GM23338 (cell line): ENCODE results near the gene DHX36. TPM values are rescaled to one million over a fixed set of nuclear protein-coding genes. Genes with fewer than 3 reads are reported as not detected.

Experiments
- ATAC-seq: fragments of 200-7000 bp; cut with Tn5 transposase; 3 replicates; pipeline ENCODE4 v1.9.1; 2020
- DNase-seq: peaks from one replicate; pipeline ENCODE4 v3.0.0-alpha.2; 2015; ENCODE audit warnings: low spot score
- H2AFZ ChIP-seq: fragments of 200-600 bp; sonication (generic); 2 replicates; pipeline ENCODE4 v1.8.0; 2016; ENCODE audit warnings: antibody characterized with exemption, mild to moderate bottlenecking, moderate library complexity
- H3F3A ChIP-seq: fragments of 200-600 bp; sonication (generic); replicated peaks from 2 replicates; pipeline ENCODE4 v1.8.0; 2017; ENCODE audit warnings: antibody characterized with exemption, mixed run types, low read depth
- H3K27ac ChIP-seq: fragments of 200-600 bp; sonication (generic); 2 replicates; pipeline ENCODE4 v1.6.1; 2016; ENCODE audit warnings: low read depth
- H3K27me3 ChIP-seq: fragments of 200-600 bp; sonication (generic); 2 replicates; pipeline ENCODE4 v1.8.0; 2016; ENCODE audit warnings: mild to moderate bottlenecking, mixed run types, moderate library complexity; ENCODE audit not compliant: insufficient read depth
- H3K36me3 ChIP-seq: fragments of 200-600 bp; sonication (generic); 2 replicates; pipeline ENCODE4 v1.8.0; 2016; ENCODE audit warnings: mild to moderate bottlenecking; ENCODE audit not compliant: insufficient read depth
- H3K4me1 ChIP-seq: fragments of 200-600 bp; sonication (generic); 2 replicates; pipeline ENCODE4 v1.8.0; 2016; ENCODE audit warnings: mild to moderate bottlenecking, moderate library complexity; ENCODE audit not compliant: insufficient read depth
- H3K4me2 ChIP-seq: fragments of 200-600 bp; sonication (generic); 2 replicates; pipeline ENCODE4 v1.7.1; 2017; ENCODE audit warnings: mixed run types
- H3K4me3 ChIP-seq: fragments of 200-600 bp; sonication (generic); 2 replicates; pipeline ENCODE4 v1.6.1; 2016; ENCODE audit warnings: mixed run types
- H3K79me2 ChIP-seq: fragments of 200-600 bp; sonication (generic); replicated peaks from 2 replicates; pipeline ENCODE4 v1.8.0; 2017; ENCODE audit warnings: mild to moderate bottlenecking; ENCODE audit not compliant: insufficient read depth
- H3K9me2 ChIP-seq: fragments of 200-600 bp; sonication (generic); 2 replicates; pipeline ENCODE4 v1.8.0; 2017; ENCODE audit not compliant: insufficient read depth
- H4K20me1 ChIP-seq: fragments of 200-600 bp; sonication (generic); replicated peaks from 2 replicates; pipeline ENCODE4 v1.8.0; 2017; ENCODE audit warnings: mild to moderate bottlenecking; ENCODE audit not compliant: insufficient read depth
- H3K27ac Mint-ChIP-seq: 2 replicates; pipeline ENCODE4 v1.8.0; 2020; ENCODE audit warnings: inconsistent platforms, mild to moderate bottlenecking, moderate library complexity, mixed read lengths
- H3K27me3 Mint-ChIP-seq: 3 replicates; pipeline ENCODE4 v1.8.0; 2022; ENCODE audit warnings: low read depth, mild to moderate bottlenecking, moderate library complexity, mixed read lengths, inconsistent platforms; ENCODE audit not compliant: insufficient read depth, poor library complexity
- H3K36me3 Mint-ChIP-seq: 3 replicates; pipeline ENCODE4 v1.8.0; 2021; ENCODE audit warnings: low read depth, mild to moderate bottlenecking, inconsistent platforms, moderate library complexity, mixed read lengths
- H3K4me1 Mint-ChIP-seq: 3 replicates; pipeline ENCODE4 v1.8.0; 2020; ENCODE audit warnings: mild to moderate bottlenecking, inconsistent platforms, mixed read lengths
- H3K4me3 Mint-ChIP-seq: 3 replicates; pipeline ENCODE4 v1.8.0; 2021; ENCODE audit warnings: moderate library complexity, mild to moderate bottlenecking, inconsistent platforms, mixed read lengths
- H3K9me3 Mint-ChIP-seq: 3 replicates; pipeline ENCODE4 v1.8.0; 2020; ENCODE audit warnings: moderate library complexity, mild to moderate bottlenecking, inconsistent platforms, mixed read lengths
- CREB1 ChIP-seq: fragments of 250-450 bp; sonication (Bioruptor Pico); IDR thresholded peaks from 2 replicates; pipeline ENCODE4 v1.5.0; 2020; ENCODE audit warnings: low read depth, mild to moderate bottlenecking, moderate library complexity
- EZH2phosphoT487 ChIP-seq: fragments of 200-600 bp; sonication (generic); IDR thresholded peaks from one replicate; pipeline ENCODE4 v1.8.1; 2018; ENCODE audit warnings: antibody characterized with exemption; ENCODE audit not compliant: unreplicated experiment
- JUNB ChIP-seq: IDR thresholded peaks from one replicate; pipeline ENCODE4 v1.6.1; 2016; ENCODE audit warnings: antibody characterized with exemption; ENCODE audit not compliant: unreplicated experiment
- NANOG ChIP-seq: IDR thresholded peaks from 2 replicates; pipeline ENCODE4 v1.6.1; 2016; ENCODE audit warnings: antibody characterized with exemption, borderline replicate concordance
- POLR2AphosphoS5 ChIP-seq: IDR thresholded peaks from 2 replicates; pipeline ENCODE4 v1.6.1; 2016; ENCODE audit warnings: antibody characterized with exemption, low read depth
- STAT1 ChIP-seq: IDR thresholded peaks from one replicate; pipeline ENCODE4 v1.6.1; 2016; ENCODE audit warnings: antibody characterized with exemption; ENCODE audit not compliant: unreplicated experiment
- ZNF114 ChIP-seq: fragments of 250-450 bp; sonication (Bioruptor Pico); IDR thresholded peaks from 2 replicates; pipeline ENCODE4 v1.5.0; 2020; ENCODE audit warnings: mild to moderate bottlenecking, moderate library complexity
- ZNF331 ChIP-seq: fragments of 250-450 bp; sonication (Bioruptor Pico); IDR thresholded peaks from 2 replicates; pipeline ENCODE4 v1.5.0; 2020; ENCODE audit warnings: low read depth, mild to moderate bottlenecking, moderate library complexity
- polyA plus RNA-seq: library from polyadenylated mRNA; unstranded; fragments of >200 nt; fragmentation: Nextera tagmentation; extraction: Ambion mirVana; gene quantifications from 2 replicates; pipeline ENCODE4 v1.2.1, GENCODE V29; 2016
- total RNA-seq: library from RNA; depleted of rRNA; stranded (reverse); fragments of >200 nt; shearing (Covaris generic); gene quantifications from 2 replicates; pipeline ENCODE4 v1.2.3, GENCODE V29; 2014
- TF ChIP-seq, protein P1 (sequence below), 2 experiments: fragments of 200-600 bp in 1 of 2; sonication (generic) in 1 of 2; conservative IDR thresholded peaks; 2 replicates each; pipeline versions ENCODE4 v1.5.1 to v1.6.1; 2016 to 2017; ENCODE audit warnings: antibody characterized with exemption in 2 of 2, low read depth in 2 of 2, mild to moderate bottlenecking in 2 of 2, moderate library complexity in 1 of 2
- TF ChIP-seq, protein P2 (sequence below): IDR thresholded peaks from one replicate; pipeline ENCODE4 v1.6.1; 2018; ENCODE audit warnings: antibody characterized with exemption; ENCODE audit not compliant: unreplicated experiment
- TF ChIP-seq, protein P3 (sequence below): fragments of 250-450 bp; sonication (Bioruptor Pico); IDR thresholded peaks from 2 replicates; pipeline ENCODE4 v1.5.0; 2020; ENCODE audit warnings: mild to moderate bottlenecking, moderate library complexity
- TF ChIP-seq, protein P4 (sequence below): IDR thresholded peaks from 2 replicates; pipeline ENCODE4 v1.6.1; 2016; ENCODE audit warnings: antibody characterized with exemption

DHX36 gene
- total and polyA plus RNA-seq, 2 experiments from 2014 or later, result 103 to 110 TPM

DNA sequence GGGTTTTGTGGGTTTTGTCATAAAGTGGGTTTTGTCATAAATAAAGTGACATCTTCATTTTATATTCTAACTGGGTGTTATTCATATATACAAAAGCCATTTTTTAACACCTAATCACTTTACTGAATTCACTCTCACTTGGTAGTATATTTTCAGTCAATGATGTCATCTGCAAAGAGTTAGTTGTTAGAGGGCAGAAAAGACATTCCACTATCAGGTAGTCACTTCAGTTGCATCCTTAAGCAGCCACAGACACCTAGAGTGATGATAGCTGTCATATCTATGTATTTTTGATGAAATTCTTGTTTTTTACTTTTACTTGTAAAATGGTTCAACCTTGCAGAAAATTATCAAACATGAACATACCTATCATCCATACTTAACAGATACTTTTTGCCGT lies 89.0 kb downstream of the DHX36 start (continued):
- no peak for TF ChIP-seq ZNF114 (CRISPR knock-in tag)
- no peak for TF ChIP-seq ZNF331 (CRISPR knock-in tag)

DNA sequence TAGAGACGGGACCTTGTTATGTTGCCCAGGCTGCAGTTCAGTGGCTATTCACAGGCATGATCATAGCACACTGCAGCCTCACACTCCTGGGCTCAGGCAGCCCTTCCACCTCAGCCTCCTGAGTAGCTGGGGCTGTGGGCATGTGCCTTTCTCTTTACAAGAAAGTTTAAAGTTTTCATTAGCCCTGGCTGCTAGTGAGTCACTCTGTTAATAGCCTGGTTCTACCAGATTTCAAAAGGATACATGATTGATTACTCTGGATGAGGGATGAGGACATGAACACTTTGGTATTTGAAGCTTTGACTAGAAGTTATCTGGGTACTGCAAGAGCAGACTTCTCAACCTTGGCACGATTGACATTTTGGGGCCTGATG lies 95.1 kb downstream of the DHX36 start:
- Mint-ChIP-seq H3K36me3 (no peaks in the 10 kb centered on the region), H3K9me3 (no peaks in the 10 kb centered on the region), H3K27ac (0 out of 2 replicates have a peak overlapping the region, but pooled peaks have one; percentile 34), H3K4me1 (peaks cover 4% of the 10 kb centered on the region; the same call in 2 of the 3 replicates), H3K27me3 (no peaks in the 10 kb centered on the region), H3K4me3 (no peak overlapping the region)
- Histone ChIP-seq H3K27ac (no peak overlapping the region), H3K36me3 (no peaks in the 10 kb centered on the region), H3F3A (no peaks in the 10 kb centered on the region), H3K4me3 (no peak overlapping the region), H2AFZ (no peak overlapping the region), H4K20me1 (no peaks in the 10 kb centered on the region), H3K4me2 (no peak overlapping the region), H3K27me3 (no peaks in the 10 kb centered on the region), H3K79me2 (no peaks in the 10 kb centered on the region), H3K4me1 (0 out of 2 replicates have a peak, but pooled peaks cover 7% of the 10 kb centered on the region), H3K9me2 (no peaks in the 10 kb centered on the region)
- TF ChIP-seq, protein P1, sequence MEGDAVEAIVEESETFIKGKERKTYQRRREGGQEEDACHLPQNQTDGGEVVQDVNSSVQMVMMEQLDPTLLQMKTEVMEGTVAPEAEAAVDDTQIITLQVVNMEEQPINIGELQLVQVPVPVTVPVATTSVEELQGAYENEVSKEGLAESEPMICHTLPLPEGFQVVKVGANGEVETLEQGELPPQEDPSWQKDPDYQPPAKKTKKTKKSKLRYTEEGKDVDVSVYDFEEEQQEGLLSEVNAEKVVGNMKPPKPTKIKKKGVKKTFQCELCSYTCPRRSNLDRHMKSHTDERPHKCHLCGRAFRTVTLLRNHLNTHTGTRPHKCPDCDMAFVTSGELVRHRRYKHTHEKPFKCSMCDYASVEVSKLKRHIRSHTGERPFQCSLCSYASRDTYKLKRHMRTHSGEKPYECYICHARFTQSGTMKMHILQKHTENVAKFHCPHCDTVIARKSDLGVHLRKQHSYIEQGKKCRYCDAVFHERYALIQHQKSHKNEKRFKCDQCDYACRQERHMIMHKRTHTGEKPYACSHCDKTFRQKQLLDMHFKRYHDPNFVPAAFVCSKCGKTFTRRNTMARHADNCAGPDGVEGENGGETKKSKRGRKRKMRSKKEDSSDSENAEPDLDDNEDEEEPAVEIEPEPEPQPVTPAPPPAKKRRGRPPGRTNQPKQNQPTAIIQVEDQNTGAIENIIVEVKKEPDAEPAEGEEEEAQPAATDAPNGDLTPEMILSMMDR (conservative IDR thresholded peaks at IDR 0.05; ENCODE audit: low read depth in 2 of 2), result no peak
- TF ChIP-seq, protein P2, sequence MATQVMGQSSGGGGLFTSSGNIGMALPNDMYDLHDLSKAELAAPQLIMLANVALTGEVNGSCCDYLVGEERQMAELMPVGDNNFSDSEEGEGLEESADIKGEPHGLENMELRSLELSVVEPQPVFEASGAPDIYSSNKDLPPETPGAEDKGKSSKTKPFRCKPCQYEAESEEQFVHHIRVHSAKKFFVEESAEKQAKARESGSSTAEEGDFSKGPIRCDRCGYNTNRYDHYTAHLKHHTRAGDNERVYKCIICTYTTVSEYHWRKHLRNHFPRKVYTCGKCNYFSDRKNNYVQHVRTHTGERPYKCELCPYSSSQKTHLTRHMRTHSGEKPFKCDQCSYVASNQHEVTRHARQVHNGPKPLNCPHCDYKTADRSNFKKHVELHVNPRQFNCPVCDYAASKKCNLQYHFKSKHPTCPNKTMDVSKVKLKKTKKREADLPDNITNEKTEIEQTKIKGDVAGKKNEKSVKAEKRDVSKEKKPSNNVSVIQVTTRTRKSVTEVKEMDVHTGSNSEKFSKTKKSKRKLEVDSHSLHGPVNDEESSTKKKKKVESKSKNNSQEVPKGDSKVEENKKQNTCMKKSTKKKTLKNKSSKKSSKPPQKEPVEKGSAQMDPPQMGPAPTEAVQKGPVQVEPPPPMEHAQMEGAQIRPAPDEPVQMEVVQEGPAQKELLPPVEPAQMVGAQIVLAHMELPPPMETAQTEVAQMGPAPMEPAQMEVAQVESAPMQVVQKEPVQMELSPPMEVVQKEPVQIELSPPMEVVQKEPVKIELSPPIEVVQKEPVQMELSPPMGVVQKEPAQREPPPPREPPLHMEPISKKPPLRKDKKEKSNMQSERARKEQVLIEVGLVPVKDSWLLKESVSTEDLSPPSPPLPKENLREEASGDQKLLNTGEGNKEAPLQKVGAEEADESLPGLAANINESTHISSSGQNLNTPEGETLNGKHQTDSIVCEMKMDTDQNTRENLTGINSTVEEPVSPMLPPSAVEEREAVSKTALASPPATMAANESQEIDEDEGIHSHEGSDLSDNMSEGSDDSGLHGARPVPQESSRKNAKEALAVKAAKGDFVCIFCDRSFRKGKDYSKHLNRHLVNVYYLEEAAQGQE, result no peak
- TF ChIP-seq NANOG, result no peak
- TF ChIP-seq JUNB, result no peak
- TF ChIP-seq POLR2AphosphoS5, result no peak
- TF ChIP-seq EZH2phosphoT487, result no peak
- TF ChIP-seq CREB1 (CRISPR knock-in tag), result no peak
- no peak for TF ChIP-seq ZNF114 (CRISPR knock-in tag)
- TF ChIP-seq ZNF331 (CRISPR knock-in tag), result no peak
- TF ChIP-seq, protein P3, sequence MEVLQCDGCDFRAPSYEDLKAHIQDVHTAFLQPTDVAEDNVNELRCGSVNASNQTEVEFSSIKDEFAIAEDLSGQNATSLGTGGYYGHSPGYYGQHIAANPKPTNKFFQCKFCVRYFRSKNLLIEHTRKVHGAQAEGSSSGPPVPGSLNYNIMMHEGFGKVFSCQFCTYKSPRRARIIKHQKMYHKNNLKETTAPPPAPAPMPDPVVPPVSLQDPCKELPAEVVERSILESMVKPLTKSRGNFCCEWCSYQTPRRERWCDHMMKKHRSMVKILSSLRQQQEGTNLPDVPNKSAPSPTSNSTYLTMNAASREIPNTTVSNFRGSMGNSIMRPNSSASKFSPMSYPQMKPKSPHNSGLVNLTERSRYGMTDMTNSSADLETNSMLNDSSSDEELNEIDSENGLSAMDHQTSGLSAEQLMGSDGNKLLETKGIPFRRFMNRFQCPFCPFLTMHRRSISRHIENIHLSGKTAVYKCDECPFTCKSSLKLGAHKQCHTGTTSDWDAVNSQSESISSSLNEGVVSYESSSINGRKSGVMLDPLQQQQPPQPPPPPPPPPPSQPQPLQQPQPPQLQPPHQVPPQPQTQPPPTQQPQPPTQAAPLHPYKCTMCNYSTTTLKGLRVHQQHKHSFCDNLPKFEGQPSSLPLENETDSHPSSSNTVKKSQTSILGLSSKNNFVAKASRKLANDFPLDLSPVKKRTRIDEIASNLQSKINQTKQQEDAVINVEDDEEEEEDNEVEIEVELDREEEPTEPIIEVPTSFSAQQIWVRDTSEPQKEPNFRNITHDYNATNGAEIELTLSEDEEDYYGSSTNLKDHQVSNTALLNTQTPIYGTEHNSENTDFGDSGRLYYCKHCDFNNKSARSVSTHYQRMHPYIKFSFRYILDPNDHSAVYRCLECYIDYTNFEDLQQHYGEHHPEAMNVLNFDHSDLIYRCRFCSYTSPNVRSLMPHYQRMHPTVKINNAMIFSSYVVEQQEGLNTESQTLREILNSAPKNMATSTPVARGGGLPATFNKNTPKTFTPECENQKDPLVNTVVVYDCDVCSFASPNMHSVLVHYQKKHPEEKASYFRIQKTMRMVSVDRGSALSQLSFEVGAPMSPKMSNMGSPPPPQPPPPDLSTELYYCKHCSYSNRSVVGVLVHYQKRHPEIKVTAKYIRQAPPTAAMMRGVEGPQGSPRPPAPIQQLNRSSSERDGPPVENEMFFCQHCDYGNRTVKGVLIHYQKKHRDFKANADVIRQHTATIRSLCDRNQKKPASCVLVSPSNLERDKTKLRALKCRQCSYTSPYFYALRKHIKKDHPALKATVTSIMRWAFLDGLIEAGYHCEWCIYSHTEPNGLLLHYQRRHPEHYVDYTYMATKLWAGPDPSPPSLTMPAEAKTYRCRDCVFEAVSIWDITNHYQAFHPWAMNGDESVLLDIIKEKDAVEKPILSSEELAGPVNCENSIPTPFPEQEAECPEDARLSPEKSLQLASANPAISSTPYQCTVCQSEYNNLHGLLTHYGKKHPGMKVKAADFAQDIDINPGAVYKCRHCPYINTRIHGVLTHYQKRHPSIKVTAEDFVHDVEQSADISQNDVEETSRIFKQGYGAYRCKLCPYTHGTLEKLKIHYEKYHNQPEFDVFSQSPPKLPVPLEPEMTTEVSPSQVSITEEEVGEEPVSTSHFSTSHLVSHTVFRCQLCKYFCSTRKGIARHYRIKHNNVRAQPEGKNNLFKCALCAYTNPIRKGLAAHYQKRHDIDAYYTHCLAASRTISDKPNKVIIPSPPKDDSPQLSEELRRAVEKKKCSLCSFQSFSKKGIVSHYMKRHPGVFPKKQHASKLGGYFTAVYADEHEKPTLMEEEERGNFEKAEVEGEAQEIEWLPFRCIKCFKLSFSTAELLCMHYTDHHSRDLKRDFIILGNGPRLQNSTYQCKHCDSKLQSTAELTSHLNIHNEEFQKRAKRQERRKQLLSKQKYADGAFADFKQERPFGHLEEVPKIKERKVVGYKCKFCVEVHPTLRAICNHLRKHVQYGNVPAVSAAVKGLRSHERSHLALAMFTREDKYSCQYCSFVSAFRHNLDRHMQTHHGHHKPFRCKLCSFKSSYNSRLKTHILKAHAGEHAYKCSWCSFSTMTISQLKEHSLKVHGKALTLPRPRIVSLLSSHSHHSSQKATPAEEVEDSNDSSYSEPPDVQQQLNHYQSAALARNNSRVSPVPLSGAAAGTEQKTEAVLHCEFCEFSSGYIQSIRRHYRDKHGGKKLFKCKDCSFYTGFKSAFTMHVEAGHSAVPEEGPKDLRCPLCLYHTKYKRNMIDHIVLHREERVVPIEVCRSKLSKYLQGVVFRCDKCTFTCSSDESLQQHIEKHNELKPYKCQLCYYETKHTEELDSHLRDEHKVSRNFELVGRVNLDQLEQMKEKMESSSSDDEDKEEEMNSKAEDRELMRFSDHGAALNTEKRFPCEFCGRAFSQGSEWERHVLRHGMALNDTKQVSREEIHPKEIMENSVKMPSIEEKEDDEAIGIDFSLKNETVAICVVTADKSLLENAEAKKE (CRISPR knock-in tag), result no peak
- TF ChIP-seq, protein P4, sequence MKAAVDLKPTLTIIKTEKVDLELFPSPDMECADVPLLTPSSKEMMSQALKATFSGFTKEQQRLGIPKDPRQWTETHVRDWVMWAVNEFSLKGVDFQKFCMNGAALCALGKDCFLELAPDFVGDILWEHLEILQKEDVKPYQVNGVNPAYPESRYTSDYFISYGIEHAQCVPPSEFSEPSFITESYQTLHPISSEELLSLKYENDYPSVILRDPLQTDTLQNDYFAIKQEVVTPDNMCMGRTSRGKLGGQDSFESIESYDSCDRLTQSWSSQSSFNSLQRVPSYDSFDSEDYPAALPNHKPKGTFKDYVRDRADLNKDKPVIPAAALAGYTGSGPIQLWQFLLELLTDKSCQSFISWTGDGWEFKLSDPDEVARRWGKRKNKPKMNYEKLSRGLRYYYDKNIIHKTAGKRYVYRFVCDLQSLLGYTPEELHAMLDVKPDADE, result no peak
- TF ChIP-seq STAT1, result no peak
- ATAC-seq, result no peak; the same call in 2 of the 3 replicates
- DNase-seq, result no peak
